Erythroblast (primary cell): ENCODE measurements around the gene RHBDL3.
"Not testable (repeated sequence)": the region's sequence is repeated elsewhere in the genome, so short reads cannot be mapped to it uniquely, and the experiment has no call there.

Experiments used
- DNase-seq, 2 experiments: peaks; one replicate each; lab custom pipeline; 2025; lab: John Stamatoyannopoulos, UW
- GATA1 ChIP-seq: IDR thresholded peaks from 2 replicates; pipeline ENCODE4 v1.6.1; 2011; ENCODE audit warnings: low read depth, mild to moderate bottlenecking, control low read depth, low read length, moderate library complexity
- POLR2A ChIP-seq: IDR thresholded peaks from 2 replicates; pipeline ENCODE4 v1.6.1; 2011; ENCODE audit warnings: mild to moderate bottlenecking, low read length

The RHBDL3 gene

GRCh38 chr17:32259586-32259985 lies 6.0 kb upstream of the RHBDL3 start:
- TF ChIP-seq POLR2A (no peak), GATA1 (no peak)
- DNase-seq, result no peak

- no peak for DNase-seq
- TF ChIP-seq GATA1 (no peak), POLR2A (no peak)
These were observed 4.3 kb upstream of the RHBDL3 start for GRCh38 chr17:32261417-32261736.

GRCh38 chr17:32261936-32262510 lies 3.6 kb upstream of the RHBDL3 start:
- TF ChIP-seq GATA1, result no peak
- TF ChIP-seq POLR2A, result no peak
- no peak for DNase-seq

- DNase-seq, result not testable (repeated sequence)
These were observed 2.1 kb upstream of the RHBDL3 start for GRCh38 chr17:32263515-32263914.

GRCh38 chr17:32264140-32264799 lies 1.4 kb upstream of the RHBDL3 start:
- TF ChIP-seq POLR2A (no peak), GATA1 (no peak)
- no peak for DNase-seq

- TF ChIP-seq POLR2A (no peak), GATA1 (no peak)
- DNase-seq, result no peak
These were observed 825 bp upstream of the RHBDL3 start for GRCh38 chr17:32264823-32265191.

- TF ChIP-seq GATA1 (no peak), POLR2A (no peak)
- DNase-seq, result no peak
These were observed 388 bp downstream of the RHBDL3 start for GRCh38 chr17:32266051-32266388.

- TF ChIP-seq POLR2A, result no peak
- no peak for TF ChIP-seq GATA1
- DNase-seq, result no peak
These were observed 1.0 kb downstream of the RHBDL3 start for GRCh38 chr17:32266389-32267301.

- DNase-seq, result no peak
- TF ChIP-seq GATA1, result no peak
- TF ChIP-seq POLR2A, result no peak
These were observed 2.1 kb downstream of the RHBDL3 start for GRCh38 chr17:32267690-32268205.

GRCh38 chr17:32268734-32269288 lies 3.2 kb downstream of the RHBDL3 start:
- no peak for TF ChIP-seq GATA1
- no peak for TF ChIP-seq POLR2A
- no peak for DNase-seq

- TF ChIP-seq GATA1 (no peak), POLR2A (no peak)
- no peak for DNase-seq
These were observed 3.7 kb downstream of the RHBDL3 start for GRCh38 chr17:32269377-32269776.

- DNase-seq, result no peak
- no peak for TF ChIP-seq POLR2A
- no peak for TF ChIP-seq GATA1
These were observed 6.2 kb downstream of the RHBDL3 start for GRCh38 chr17:32271844-32272243.

- DNase-seq, result no peak
- TF ChIP-seq POLR2A (no peak), GATA1 (no peak)
These were observed 8.5 kb downstream of the RHBDL3 start for GRCh38 chr17:32274101-32274500.

- no peak for DNase-seq
- TF ChIP-seq GATA1, result no peak
- TF ChIP-seq POLR2A, result no peak
These were observed 9.0 kb downstream of the RHBDL3 start for GRCh38 chr17:32274643-32275042.
